ENCODE measurements around the gene ABCF2.

DNA sequence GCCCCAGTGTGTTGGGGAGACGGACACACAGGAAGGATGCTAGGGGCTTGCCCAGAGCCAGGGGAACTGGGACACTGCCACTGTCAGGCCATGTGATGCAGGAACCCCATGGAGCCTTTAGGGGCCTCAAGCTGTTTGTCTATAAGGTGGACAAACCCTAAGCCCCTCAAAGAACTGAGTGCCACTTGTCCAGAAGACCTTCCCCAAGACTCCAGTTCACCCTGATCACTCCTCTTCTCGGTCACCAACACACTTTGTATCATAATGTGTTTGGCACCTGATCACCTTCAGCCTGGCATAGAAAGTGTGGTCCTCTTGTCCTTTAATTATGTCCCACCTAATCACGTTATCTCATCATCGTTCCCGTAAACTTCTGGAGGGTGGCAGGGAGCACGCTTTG is 17.4 kb downstream of the ABCF2 start:
- TF ChIP-seq ZNF296 (CRISPR knock-in tag; conservative IDR thresholded peaks at IDR 0.05) = no peak
- TF ChIP-seq NR2F1 (CRISPR knock-in tag; IDR thresholded peaks at IDR 0.05) = no peak
- TF ChIP-seq EP300 (IDR thresholded peaks at IDR 0.05; ENCODE audit: low read depth in 2 of 2, low read length in 2 of 2) = no peak
- no peak for TF ChIP-seq EP300 (CRISPR knock-in tag; IDR thresholded peaks at IDR 0.05; ENCODE audit: borderline replicate concordance)
- TF ChIP-seq ZNF253 (CRISPR knock-in tag; IDR thresholded peaks at IDR 0.05; ENCODE audit: borderline replicate concordance) = no peak
- TF ChIP-seq ZSCAN20 (CRISPR knock-in tag; IDR thresholded peaks at IDR 0.05; ENCODE audit: borderline replicate concordance) = no peak
- TF ChIP-seq TCF7L2 (IDR thresholded peaks at IDR 0.05; ENCODE audit: low read depth, low read length) = no peak
- TF ChIP-seq, protein P1, sequence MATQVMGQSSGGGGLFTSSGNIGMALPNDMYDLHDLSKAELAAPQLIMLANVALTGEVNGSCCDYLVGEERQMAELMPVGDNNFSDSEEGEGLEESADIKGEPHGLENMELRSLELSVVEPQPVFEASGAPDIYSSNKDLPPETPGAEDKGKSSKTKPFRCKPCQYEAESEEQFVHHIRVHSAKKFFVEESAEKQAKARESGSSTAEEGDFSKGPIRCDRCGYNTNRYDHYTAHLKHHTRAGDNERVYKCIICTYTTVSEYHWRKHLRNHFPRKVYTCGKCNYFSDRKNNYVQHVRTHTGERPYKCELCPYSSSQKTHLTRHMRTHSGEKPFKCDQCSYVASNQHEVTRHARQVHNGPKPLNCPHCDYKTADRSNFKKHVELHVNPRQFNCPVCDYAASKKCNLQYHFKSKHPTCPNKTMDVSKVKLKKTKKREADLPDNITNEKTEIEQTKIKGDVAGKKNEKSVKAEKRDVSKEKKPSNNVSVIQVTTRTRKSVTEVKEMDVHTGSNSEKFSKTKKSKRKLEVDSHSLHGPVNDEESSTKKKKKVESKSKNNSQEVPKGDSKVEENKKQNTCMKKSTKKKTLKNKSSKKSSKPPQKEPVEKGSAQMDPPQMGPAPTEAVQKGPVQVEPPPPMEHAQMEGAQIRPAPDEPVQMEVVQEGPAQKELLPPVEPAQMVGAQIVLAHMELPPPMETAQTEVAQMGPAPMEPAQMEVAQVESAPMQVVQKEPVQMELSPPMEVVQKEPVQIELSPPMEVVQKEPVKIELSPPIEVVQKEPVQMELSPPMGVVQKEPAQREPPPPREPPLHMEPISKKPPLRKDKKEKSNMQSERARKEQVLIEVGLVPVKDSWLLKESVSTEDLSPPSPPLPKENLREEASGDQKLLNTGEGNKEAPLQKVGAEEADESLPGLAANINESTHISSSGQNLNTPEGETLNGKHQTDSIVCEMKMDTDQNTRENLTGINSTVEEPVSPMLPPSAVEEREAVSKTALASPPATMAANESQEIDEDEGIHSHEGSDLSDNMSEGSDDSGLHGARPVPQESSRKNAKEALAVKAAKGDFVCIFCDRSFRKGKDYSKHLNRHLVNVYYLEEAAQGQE (IDR thresholded peaks at IDR 0.05; ENCODE audit: borderline replicate concordance in 1 of 2, low read depth in 1 of 2, low read length in 2 of 2) = no peak
- no peak for TF ChIP-seq PHF20 (CRISPR knock-in tag; IDR thresholded peaks at IDR 0.05)
- no peak for TF ChIP-seq MTA3 (CRISPR knock-in tag; IDR thresholded peaks at IDR 0.05)
- TF ChIP-seq, protein P2, sequence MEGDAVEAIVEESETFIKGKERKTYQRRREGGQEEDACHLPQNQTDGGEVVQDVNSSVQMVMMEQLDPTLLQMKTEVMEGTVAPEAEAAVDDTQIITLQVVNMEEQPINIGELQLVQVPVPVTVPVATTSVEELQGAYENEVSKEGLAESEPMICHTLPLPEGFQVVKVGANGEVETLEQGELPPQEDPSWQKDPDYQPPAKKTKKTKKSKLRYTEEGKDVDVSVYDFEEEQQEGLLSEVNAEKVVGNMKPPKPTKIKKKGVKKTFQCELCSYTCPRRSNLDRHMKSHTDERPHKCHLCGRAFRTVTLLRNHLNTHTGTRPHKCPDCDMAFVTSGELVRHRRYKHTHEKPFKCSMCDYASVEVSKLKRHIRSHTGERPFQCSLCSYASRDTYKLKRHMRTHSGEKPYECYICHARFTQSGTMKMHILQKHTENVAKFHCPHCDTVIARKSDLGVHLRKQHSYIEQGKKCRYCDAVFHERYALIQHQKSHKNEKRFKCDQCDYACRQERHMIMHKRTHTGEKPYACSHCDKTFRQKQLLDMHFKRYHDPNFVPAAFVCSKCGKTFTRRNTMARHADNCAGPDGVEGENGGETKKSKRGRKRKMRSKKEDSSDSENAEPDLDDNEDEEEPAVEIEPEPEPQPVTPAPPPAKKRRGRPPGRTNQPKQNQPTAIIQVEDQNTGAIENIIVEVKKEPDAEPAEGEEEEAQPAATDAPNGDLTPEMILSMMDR (CRISPR knock-in tag; IDR thresholded peaks at IDR 0.05) = no peak
- TF ChIP-seq ZNF160 (CRISPR knock-in tag; IDR thresholded peaks at IDR 0.05) = no peak
- TF ChIP-seq, protein P3, sequence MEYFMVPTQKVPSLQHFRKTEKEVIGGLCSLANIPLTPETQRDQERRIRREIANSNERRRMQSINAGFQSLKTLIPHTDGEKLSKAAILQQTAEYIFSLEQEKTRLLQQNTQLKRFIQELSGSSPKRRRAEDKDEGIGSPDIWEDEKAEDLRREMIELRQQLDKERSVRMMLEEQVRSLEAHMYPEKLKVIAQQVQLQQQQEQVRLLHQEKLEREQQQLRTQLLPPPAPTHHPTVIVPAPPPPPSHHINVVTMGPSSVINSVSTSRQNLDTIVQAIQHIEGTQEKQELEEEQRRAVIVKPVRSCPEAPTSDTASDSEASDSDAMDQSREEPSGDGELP (IDR thresholded peaks at IDR 0.05; ENCODE audit: borderline replicate concordance, low read depth) = no peak
- TF ChIP-seq CHD2 (IDR thresholded peaks at IDR 0.05; ENCODE audit: low read depth, low read length) = no peak
